ENCODE results near the gene TPO.

Gene TPO

DNA sequence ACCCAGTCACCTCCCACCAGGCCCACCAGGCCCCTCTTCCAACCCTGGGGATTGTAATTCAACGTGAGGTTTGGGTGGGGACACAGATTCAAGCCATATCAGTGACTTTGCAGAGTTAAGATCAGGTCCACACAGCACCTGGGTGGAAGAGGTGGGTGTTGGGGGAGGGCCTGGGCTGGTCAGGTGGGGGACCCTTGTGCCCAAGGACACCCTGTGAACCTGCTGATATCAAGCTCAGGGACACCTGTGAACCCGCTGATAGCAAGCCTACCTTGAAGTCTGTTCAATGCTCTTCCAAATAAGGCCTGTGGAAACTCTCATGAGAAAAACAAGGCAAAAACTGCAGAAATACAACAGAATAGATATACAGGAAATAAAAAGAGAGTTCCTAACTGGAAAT lies 19.9 kb upstream of the TPO start:
- no peaks in the 10 kb centered on the region for H3K27me3 ChIP-seq (replicated peaks)
- TF ChIP-seq, protein P1, sequence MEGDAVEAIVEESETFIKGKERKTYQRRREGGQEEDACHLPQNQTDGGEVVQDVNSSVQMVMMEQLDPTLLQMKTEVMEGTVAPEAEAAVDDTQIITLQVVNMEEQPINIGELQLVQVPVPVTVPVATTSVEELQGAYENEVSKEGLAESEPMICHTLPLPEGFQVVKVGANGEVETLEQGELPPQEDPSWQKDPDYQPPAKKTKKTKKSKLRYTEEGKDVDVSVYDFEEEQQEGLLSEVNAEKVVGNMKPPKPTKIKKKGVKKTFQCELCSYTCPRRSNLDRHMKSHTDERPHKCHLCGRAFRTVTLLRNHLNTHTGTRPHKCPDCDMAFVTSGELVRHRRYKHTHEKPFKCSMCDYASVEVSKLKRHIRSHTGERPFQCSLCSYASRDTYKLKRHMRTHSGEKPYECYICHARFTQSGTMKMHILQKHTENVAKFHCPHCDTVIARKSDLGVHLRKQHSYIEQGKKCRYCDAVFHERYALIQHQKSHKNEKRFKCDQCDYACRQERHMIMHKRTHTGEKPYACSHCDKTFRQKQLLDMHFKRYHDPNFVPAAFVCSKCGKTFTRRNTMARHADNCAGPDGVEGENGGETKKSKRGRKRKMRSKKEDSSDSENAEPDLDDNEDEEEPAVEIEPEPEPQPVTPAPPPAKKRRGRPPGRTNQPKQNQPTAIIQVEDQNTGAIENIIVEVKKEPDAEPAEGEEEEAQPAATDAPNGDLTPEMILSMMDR (IDR thresholded peaks at IDR 0.05; ENCODE audit: low read depth, low read length, missing control alignments) = no peak
- H3K36me3 ChIP-seq (replicated peaks) = no peaks in the 10 kb centered on the region
- H3K4me3 ChIP-seq (ENCODE audit: low read depth, low read length) = no peak overlapping the region
- no peak overlapping the region for H3K27ac ChIP-seq
- no peak for DNase-seq
- in situ Hi-C loops (cut with HindIII; ENCODE audit: low pct_ligation_motif_present, low sequenced_read_pairs) = no loop called here

DNA sequence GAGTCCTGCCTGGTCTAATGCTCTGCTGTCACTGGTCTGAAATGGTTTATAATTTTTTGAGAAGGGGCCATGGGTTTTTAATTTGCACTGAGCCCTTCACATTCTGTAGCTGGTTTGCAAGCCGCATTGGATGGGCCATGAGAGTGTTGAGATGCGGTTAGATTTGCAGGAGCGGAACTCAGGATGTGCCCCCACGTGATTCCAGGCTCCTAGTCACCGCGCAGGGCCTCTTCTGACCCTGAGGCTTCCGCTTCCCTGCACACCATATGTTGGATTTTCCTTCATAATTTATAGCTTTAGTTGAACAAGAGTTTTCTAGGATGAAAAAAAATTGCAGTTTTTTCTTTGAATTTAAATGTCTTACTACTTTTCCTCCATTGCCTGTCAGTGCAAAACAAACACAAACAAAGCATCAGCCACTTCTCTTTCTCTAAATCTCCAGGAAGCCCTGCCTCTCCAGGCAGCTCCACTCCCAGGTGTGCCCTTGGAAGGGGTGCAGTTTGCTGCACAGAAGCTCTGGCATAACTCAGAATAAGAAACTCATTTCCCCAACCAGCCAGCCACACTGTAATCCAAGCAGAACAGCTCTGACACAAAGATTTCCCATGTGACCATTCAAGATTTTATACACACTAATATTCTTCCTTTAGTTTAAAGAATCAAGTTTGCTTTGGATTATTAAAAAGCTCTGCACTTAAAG lies 18.4 kb upstream of the TPO start:
- TF ChIP-seq, protein P1 (IDR thresholded peaks at IDR 0.05; ENCODE audit: low read depth, low read length, missing control alignments) = no peak

DNA sequence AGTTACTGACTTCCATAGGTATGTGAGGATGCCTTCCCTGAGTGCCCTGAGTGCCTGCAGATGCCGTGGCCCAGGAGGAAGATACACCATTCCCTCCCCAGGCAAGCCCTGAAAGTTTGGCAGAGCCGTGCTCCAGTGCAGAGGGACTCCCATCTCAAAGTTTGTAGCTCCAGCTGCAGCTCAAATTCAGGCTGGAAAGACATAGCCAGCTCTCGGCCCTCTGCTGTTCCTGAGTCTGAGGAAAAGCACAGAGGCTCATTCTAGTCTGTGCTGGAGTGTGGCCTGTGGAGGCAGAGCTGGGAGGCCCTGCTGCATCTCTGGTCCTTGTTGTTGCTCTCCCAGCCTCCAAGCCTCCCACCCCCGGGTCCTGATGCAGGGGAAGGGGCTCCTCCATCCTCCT lies 15.9 kb upstream of the TPO start:
- no peaks in the 10 kb centered on the region for H3K36me3 ChIP-seq (replicated peaks)
- H3K27ac ChIP-seq = no peak overlapping the region
- in situ Hi-C loops (cut with HindIII; ENCODE audit: low pct_ligation_motif_present, low sequenced_read_pairs) = no loop called here
- no peaks in the 10 kb centered on the region for H3K27me3 ChIP-seq (replicated peaks)
- no peak for DNase-seq
- TF ChIP-seq, protein P1 (IDR thresholded peaks at IDR 0.05; ENCODE audit: low read depth, low read length, missing control alignments) = no peak
- H3K4me3 ChIP-seq (ENCODE audit: low read depth, low read length) = no peak overlapping the region

More for the DNA sequence above, 18.4 kb upstream of the TPO start:
- Histone ChIP-seq H3K36me3 (replicated peaks) (no peaks in the 10 kb centered on the region), H3K27me3 (replicated peaks) (no peaks in the 10 kb centered on the region), H3K27ac (no peak overlapping the region), H3K4me3 (ENCODE audit: low read depth, low read length) (no peak overlapping the region)
- DNase-seq = no peak
- in situ Hi-C loops (cut with HindIII; ENCODE audit: low pct_ligation_motif_present, low sequenced_read_pairs) = no loop called here

DNA sequence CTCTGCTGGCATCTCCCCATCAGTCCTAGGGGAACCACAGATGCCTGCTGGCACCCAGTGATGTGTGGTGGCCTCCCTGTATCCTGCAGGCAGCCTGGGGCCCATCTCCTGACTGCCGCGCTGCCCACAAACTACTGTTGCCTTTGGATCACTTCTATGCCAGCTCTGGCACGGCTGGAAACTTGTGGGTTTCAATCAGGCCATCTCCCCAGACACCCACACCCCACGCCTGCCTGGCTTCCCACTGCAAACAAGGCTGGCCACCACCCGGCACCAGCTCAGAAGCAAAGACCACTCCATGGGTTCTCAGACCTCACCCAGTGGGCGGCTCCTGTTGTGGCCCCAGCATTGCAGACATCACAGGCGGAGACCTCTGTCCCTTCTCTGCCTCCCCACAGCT lies 15.1 kb upstream of the TPO start:
- Histone ChIP-seq H3K27ac (no peak overlapping the region), H3K4me3 (ENCODE audit: low read depth, low read length) (no peak overlapping the region)

DNA sequence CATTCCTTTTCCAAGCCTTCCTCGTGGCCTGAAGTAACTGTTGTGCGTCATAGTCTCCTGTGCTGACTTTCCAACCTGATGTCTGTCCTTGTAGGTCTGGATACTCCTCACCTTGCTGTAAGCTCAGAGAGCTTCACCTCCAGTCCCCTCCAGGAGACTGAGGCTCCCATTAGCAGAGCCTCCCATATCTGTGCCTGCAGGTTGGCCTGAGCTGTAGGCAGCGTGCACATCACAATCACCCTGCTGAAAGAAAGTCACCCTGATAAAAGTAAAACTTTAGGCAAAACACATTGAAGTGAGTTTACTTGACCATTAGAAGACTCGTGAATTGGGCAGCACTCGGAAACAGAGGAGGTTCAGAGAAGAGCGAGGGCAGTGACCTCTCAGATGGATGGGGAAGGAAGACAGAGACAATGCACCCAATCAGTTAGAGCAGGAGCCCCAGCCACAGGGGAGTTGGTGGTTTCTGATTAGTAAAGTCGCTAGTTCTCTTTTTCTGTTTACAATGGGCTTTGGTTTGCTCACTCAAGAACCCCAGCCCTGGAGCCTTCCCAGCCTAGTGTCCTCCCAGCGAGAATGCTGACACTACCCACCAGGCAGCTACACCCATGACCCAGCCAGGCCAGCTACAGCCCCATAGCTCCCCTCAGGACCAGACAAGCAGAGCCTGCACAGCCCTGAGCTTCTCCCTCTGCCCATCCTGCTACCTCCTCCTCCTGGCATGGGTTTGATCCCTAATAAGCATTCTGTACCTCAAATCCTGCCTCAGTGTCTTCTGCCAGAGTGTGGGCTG lies 12.1 kb upstream of the TPO start:
- TF ChIP-seq, protein P1 (IDR thresholded peaks at IDR 0.05; ENCODE audit: low read depth, low read length, missing control alignments) = no peak
- Histone ChIP-seq H3K27me3 (replicated peaks) (no peaks in the 10 kb centered on the region), H3K36me3 (replicated peaks) (no peaks in the 10 kb centered on the region), H3K4me3 (ENCODE audit: low read depth, low read length) (no peak overlapping the region), H3K27ac (no peak overlapping the region)
- no peak for DNase-seq
- in situ Hi-C loops (cut with HindIII; ENCODE audit: low pct_ligation_motif_present, low sequenced_read_pairs) = no loop called here

More for the DNA sequence above, 15.1 kb upstream of the TPO start:
- Histone ChIP-seq H3K27me3 (replicated peaks) (no peaks in the 10 kb centered on the region), H3K36me3 (replicated peaks) (no peaks in the 10 kb centered on the region)
- DNase-seq = no peak
- in situ Hi-C loops (cut with HindIII; ENCODE audit: low pct_ligation_motif_present, low sequenced_read_pairs) = no loop called here
- TF ChIP-seq, protein P1 (IDR thresholded peaks at IDR 0.05; ENCODE audit: low read depth, low read length, missing control alignments) = no peak
